Measurements from ENCODE around the gene PHLDB3.

Gene PHLDB3

GRCh38 chr19:43499042-43499441, 5.5 kb downstream of the PHLDB3 start:
- no peak for TF ChIP-seq CTCF (IDR thresholded peaks at IDR 0.05)

- TF ChIP-seq CTCF (IDR thresholded peaks at IDR 0.05): no peak
These were observed 6.2 kb downstream of the PHLDB3 start for GRCh38 chr19:43498233-43498842.

- TF ChIP-seq CTCF (IDR thresholded peaks at IDR 0.05): no peak
These were observed 7.6 kb downstream of the PHLDB3 start for GRCh38 chr19:43496960-43497359.

- no peak for TF ChIP-seq CTCF (IDR thresholded peaks at IDR 0.05)
These were observed 9.5 kb downstream of the PHLDB3 start for GRCh38 chr19:43495082-43495481.

GRCh38 chr19:43490759-43491158, 13.8 kb downstream of the PHLDB3 start:
- TF ChIP-seq CTCF (IDR thresholded peaks at IDR 0.05): no peak

GRCh38 chr19:43489979-43490599, 14.5 kb downstream of the PHLDB3 start:
- no peak for TF ChIP-seq CTCF (IDR thresholded peaks at IDR 0.05)

GRCh38 chr19:43489310-43489709, 15.2 kb downstream of the PHLDB3 start:
- no peak for TF ChIP-seq CTCF (IDR thresholded peaks at IDR 0.05)

All from LNCAP (cell line).